ENCODE measurements around the gene MRPL1. TPM values are rescaled to one million over a fixed set of nuclear protein-coding genes. Genes with fewer than 3 reads are reported as not detected.
"Not testable (repeated sequence)": the region's sequence is repeated elsewhere in the genome, so short reads cannot be mapped to it uniquely, and the experiment has no call there.

Gene MRPL1
- total RNA-seq, 1 donor from 2014 or later: 24.9 TPM

GRCh38 chr4:77952457-77952856, 89.8 kb downstream of the MRPL1 start:
- ATAC-seq (no peak), DNase-seq (ENCODE audit: low spot score) (no peak)
- intact Hi-C loops (cut with DNase I): loop anchor here (5.0 kb wide), 1 partner anchor 1825 kb away; no protein-coding TSS in a partner anchor

GRCh38 chr4:77954690-77955089, 92.1 kb downstream of the MRPL1 start:
- no peak for ATAC-seq
- DNase-seq (ENCODE audit: low spot score): no peak
- intact Hi-C loops (cut with DNase I): loop anchor here (5.0 kb wide), 1 partner anchor 1827 kb away; no protein-coding TSS in a partner anchor

- intact Hi-C loops (cut with DNase I): no loop called here
- ATAC-seq: no peak
- no peak for DNase-seq (ENCODE audit: low spot score)
Observed at GRCh38 chr4:77956917-77957316, 94.3 kb downstream of the MRPL1 start.

GRCh38 chr4:77958897-77959296, 96.3 kb downstream of the MRPL1 start:
- ATAC-seq (no peak), DNase-seq (ENCODE audit: low spot score) (no peak)
- intact Hi-C loops (cut with DNase I): no loop called here

- no peak for DNase-seq (ENCODE audit: low spot score)
- intact Hi-C loops (cut with DNase I): no loop called here
- ATAC-seq: peak; percentile 34
Observed at GRCh38 chr4:77959566-77960338, 97.1 kb downstream of the MRPL1 start.

- intact Hi-C loops (cut with DNase I): no loop called here
- no peak for ATAC-seq
- no peak for DNase-seq (ENCODE audit: low spot score)
Observed at GRCh38 chr4:77960367-77960766, 97.7 kb downstream of the MRPL1 start.

- intact Hi-C loops (cut with DNase I): no loop called here
- DNase-seq (ENCODE audit: low spot score): no peak
- no peak for ATAC-seq
Observed at GRCh38 chr4:77963004-77963403, 100.4 kb downstream of the MRPL1 start.

GRCh38 chr4:77973657-77974056, 111.0 kb downstream of the MRPL1 start:
- DNase-seq (ENCODE audit: low spot score); intact Hi-C loops (cut with DNase I); ATAC-seq: not testable (repeated sequence)

GRCh38 chr4:77982900-77983540, 120.4 kb downstream of the MRPL1 start:
- intact Hi-C loops (cut with DNase I); DNase-seq (ENCODE audit: low spot score); ATAC-seq: not testable (repeated sequence)

GRCh38 chr4:77983612-77984311, 121.1 kb downstream of the MRPL1 start:
- intact Hi-C loops (cut with DNase I); DNase-seq (ENCODE audit: low spot score); ATAC-seq: not testable (repeated sequence)

- ATAC-seq (no peak), DNase-seq (ENCODE audit: low spot score) (no peak)
- intact Hi-C loops (cut with DNase I): no loop called here
Observed at GRCh38 chr4:77989968-77990367, 127.3 kb downstream of the MRPL1 start.

GRCh38 chr4:77990456-77990855, 127.8 kb downstream of the MRPL1 start:
- ATAC-seq (no peak), DNase-seq (ENCODE audit: low spot score) (no peak)
- intact Hi-C loops (cut with DNase I): no loop called here

GRCh38 chr4:77990904-77991358, 128.3 kb downstream of the MRPL1 start:
- DNase-seq (ENCODE audit: low spot score) (no peak), ATAC-seq (no peak)
- intact Hi-C loops (cut with DNase I): no loop called here

GRCh38 chr4:77992581-77992980, 130.0 kb downstream of the MRPL1 start:
- intact Hi-C loops (cut with DNase I): no loop called here
- DNase-seq (ENCODE audit: low spot score) (no peak), ATAC-seq (no peak)

- DNase-seq (ENCODE audit: low spot score) (no peak), ATAC-seq (peak; percentile 72)
- intact Hi-C loops (cut with DNase I): no loop called here
Observed at GRCh38 chr4:77994194-77994721, 131.6 kb downstream of the MRPL1 start.

GRCh38 chr4:77996076-77996475, 133.4 kb downstream of the MRPL1 start:
- DNase-seq (ENCODE audit: low spot score) (no peak), ATAC-seq (no peak)
- intact Hi-C loops (cut with DNase I): no loop called here

GRCh38 chr4:78001531-78001930, 138.9 kb downstream of the MRPL1 start:
- no peak for ATAC-seq
- DNase-seq (ENCODE audit: low spot score): no peak
- intact Hi-C loops (cut with DNase I): no loop called here

- intact Hi-C loops (cut with DNase I): no loop called here
- DNase-seq (ENCODE audit: low spot score): no peak
- no peak for ATAC-seq
Observed at GRCh38 chr4:78002260-78002659, 139.6 kb downstream of the MRPL1 start.

Measured in sciatic nerve (tissue), 2 donors.